Left ventricle myocardium superior (tissue), 1 donor: Measurements from ENCODE around the gene TBC1D3B. TPM values are rescaled to one million over a fixed set of nuclear protein-coding genes. Genes with fewer than 3 reads are reported as not detected.
A peak's percentile ranks its signal among the peaks of the same experiment; 100 is the strongest.
"Not testable (repeated sequence)": the region's sequence is repeated elsewhere in the genome, so short reads cannot be mapped to it uniquely, and the experiment has no call there.

Experiments used
- ATAC-seq: fragments of 200-7000 bp; cut with Tn5 transposase; one replicate; pipeline ENCODE4 v1.9.1; 2020; ENCODE audit warnings: mild to moderate bottlenecking, moderate library complexity
- DNase-seq: peaks from one replicate; pipeline ENCODE4 v3.0.0-alpha.2; 2020
- intact Hi-C: fragments of 100-400 bp; cut with micrococcal nuclease; formaldehyde crosslinking; loops from one replicate; pipeline ENCODE4 v1.11.0; 2022
- total RNA-seq: library from RNA; stranded (reverse); fragmentation: NEBNext Ultra II Directional; extraction: Animal tissue kit (Norgen Biotek cat#: 25700); gene quantifications from one replicate; pipeline ENCODE4 v1.2.1, GENCODE V29; 2021
- donor health status: DM: no; HTN: yes; CAD: no; lungs with severe emphysema.

TBC1D3B gene
- total RNA-seq, 1 donor from 2014 or later, result 2.8 TPM

DNA sequence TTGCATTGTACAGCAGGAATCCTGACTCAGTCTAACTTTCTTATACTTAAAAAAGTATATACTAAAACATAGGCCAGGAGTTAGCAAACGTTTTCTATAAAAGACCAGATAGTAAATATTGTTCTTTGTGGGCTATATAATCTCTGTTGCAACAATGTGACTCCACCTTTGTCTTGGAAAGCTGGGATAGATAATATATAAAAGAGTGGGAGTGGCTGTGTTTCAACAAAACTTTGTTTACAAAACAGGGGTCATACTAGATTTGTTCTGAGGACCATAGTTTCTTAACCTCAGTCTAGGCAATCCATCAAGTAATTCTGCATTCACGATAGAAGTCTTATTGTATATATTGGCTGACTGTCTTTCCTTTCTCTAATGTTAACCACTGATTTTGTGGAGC, 9.0 kb upstream of the TBC1D3B start:
- DNase-seq (no peak), ATAC-seq (no peak)
- intact Hi-C loops, result no loop called here

DNA sequence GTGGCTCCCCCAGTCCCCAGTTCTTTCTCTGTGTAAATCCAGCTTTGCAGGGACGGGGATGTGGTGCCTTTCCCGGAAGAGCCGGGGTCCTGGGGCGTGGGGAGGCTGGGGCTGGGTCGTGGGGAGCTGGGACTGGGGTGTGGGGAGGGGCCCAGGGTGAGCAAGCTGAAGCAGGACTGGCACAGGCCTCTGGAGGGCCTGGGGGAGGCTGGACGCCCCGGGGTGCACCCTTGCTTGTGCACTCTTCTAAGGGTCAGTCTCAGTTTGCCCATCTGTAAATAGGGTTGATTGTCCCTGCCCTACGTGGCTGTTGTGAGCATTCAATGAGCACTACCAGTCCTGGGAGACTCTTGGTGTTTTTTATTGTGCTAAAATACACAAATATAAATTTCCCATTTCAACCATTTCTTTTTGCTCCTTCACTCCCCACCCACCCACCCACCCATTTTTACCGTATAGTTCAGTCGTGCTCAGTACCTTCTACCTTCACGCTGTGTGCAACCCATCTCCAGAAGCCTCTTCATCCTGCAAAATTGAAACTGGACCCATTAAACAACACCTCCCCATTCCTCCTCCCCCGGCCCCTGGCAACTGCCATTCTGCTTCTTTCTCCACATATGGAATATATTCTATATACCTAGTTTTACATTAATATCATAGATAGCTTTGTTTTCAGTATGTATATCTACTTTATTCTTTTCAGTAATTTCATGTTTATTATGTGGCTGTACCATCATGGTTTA, 7.8 kb upstream of the TBC1D3B start:
- ATAC-seq (no peak), DNase-seq (no peak)

DNA sequence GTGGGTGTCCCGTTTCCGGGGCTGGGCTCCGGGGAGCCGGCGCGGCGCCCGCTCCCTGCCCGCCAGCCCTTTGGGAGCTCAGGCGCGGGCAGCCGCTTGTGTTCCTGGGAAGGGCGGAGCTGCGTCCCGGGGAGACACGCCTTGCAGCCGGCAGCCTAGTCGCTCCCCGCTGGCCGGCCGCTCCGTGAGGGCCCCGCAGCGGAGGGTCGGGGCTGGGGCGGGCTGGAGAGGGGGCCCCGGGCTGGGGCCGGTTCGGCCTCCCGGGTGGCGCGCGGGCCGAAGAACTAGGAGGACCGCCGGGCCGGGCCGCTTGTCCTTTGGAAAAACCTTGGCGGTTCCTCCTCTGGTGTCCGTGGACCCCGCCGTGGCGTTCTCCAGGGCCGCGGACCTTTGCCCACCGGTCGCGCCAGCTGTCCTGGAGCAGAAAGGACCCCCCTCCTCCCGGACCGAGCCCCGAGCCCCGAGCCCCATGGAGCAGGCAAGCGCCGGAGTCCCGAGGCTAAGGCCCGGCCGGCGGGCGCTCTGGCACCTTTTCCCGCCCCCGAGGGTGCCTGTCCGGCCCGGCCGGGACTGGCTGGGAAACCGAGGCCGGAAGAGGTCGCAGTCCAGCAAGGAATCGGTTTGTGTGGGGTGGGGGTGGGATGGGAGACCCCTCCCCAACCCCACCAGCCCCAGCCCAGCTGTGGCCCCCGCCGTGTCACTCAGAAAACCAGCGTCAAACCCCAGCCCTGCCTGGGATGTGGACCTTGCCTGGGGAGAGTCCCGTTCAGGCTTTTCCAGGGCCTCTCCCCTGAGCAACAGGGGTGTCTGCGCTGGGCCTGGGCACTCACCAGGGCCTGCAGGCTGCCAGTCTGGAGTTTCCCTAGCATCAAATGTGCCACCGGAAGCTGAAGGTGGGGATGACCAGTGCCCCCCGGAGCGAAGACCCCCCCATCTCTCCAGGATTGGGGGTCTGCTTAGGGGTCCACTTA, 6.8 kb upstream of the TBC1D3B start:
- intact Hi-C loops, result no loop called here
- ATAC-seq, result peak; percentile 97
- DNase-seq, result peak; percentile 83

More for the DNA sequence above, 7.8 kb upstream of the TBC1D3B start:
- intact Hi-C loops, result no loop called here

DNA sequence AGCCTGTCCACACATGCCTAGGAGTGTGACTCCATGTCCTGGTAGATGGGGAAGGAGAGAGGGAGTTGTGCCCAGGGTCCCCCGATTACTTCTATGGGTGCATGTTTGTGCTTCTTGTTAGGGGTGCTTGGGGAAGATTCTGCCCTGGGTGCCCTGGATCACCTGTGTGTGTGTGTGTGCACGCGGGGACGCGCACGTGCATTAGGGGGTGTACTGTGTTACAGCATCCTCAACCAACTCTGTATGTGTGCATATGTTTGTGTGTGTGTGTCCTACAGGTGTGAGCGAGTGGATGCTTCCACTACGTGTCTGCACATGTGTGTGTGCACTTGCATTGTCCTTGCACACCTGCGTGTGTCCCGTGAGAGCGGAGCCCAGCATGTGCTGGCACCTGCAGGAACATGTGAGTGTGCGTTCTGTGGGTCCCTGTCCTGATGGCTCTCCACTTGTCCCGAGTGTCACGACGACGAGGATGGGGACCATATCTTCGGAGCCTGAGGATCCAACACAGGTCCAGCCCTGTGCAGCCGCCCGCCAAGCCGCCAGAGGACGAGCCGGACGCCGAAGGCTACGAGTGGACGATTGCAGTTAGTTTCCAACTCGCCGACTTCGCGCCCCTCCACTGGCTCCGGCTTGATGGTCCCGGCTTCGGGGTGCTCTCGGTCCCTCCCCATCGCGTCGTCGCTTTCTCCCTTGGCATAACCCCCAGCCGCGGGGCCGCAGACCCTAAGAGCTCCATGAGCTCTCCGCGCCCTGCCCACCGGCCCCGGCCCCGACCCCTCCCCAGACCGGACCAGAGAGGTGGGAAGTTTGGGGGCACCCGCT, 6.0 kb upstream of the TBC1D3B start:
- DNase-seq (peak; percentile 51), ATAC-seq (peak; percentile 62)
- intact Hi-C loops, result no loop called here

DNA sequence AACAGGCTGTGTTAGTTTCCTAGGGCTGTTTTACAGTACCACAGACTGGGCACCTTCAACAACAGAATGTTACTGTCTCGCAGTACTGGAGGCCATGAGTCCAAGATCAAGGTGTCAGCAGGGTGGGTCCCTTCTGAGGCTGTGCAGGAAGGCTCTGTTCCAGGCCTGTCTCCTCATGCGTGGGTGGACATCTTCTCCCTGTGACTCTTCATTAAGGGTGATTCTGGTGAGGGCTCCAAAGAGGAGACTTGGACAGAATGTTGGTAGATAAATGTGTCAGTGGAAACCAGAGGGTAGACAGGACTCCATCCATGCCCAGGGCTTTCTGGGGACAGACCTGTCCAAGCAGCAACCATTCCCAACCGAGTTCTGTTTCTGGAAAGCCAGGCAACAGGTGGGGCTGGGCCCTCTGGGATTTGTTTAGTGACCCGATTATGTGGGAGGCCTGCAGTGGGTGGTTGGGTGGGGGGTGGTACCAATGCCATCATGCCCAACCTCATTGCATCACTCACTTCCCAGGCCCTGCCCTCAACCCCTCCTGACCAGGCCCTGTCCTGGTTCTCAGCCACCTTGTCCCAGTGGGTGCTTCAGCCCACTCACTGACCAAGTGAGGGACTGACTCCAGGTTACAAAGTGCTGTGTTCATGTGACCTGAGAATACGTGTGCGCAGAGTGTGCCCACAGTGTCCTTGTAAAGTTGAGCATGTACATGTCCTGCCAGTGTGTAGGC, 5.2 kb upstream of the TBC1D3B start:
- intact Hi-C loops, DNase-seq, ATAC-seq: not testable (repeated sequence)

DNA sequence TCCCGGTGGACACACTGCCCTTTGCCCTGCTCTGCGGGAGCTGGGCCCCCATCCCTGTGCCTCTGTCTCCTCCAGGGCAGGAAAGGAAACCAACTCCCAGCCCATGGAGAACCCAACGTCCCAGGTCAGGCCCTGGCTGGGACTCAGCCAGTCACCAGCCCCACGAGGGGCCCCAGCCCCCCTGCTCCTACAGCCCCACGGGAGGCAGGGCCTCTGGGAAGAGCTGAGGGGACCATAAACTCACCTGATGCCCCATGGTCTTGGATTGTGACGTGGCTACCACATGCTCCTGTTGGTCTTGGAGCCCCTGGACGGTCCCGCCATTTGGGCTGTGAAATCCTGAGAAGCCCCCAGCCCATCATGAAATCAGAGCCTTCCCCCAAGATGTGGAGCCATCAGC, 7.6 kb downstream of the TBC1D3B start:
- ATAC-seq, intact Hi-C loops, DNase-seq: not testable (repeated sequence)

DNA sequence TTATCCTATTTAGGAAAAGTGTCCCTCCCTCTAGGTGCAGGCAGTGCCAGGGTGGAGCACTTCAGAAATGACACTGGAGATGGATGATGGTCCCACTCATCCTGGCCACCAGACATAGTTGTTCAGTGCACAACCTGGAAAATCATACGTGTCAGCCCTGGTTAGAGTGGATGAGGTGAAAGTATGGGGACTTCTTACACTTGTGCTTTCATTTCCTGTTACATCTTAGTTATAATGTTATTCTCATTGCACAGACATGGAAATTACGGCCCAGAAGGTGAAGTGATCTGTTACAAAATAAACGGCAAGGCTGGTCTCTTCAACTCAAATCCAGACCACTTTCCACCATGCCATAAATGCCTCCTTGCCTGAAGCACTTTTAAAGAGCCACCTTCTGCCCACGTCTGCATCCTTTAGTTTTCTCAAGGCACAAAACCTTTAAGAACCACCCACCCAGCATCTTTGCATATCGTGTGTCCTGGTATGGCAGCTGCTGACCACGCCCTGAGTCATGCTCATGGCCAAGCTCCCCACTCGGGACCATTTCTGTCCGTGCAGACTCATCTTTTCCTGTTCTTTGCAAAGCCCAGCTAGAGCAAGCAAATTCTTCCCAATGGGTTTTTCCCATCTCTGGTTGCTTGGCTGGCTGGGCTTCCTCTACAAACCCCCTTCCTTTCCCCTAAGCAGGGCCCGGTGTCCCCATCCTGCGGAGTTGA, 22.4 kb downstream of the TBC1D3B start:
- intact Hi-C loops, result no loop called here
- no peak for ATAC-seq
- DNase-seq, result no peak

DNA sequence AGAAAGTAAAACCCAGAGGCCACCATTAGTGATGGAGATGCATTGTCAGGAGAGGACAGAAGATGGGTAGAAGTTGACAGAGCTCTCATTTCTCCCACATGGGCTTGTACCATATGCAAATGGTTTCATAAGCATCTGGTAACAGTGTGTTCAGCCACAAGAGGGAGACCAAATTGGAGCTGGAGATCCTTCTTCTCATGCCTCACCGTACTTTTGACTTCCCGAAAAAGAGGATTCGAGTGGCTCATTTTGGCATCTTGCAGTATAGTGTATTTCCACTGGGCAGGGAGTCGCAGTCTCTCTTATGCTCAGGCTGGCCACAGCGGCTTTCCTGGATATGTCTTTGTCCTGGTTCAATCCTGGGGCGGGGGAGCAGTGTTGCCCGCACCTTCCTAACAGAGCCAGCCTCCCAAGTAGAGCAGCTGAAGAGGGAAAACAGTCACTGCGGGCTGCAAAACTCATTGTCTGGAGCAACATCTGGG, 23.8 kb downstream of the TBC1D3B start:
- intact Hi-C loops, result no loop called here
- no peak for ATAC-seq
- no peak for DNase-seq

DNA sequence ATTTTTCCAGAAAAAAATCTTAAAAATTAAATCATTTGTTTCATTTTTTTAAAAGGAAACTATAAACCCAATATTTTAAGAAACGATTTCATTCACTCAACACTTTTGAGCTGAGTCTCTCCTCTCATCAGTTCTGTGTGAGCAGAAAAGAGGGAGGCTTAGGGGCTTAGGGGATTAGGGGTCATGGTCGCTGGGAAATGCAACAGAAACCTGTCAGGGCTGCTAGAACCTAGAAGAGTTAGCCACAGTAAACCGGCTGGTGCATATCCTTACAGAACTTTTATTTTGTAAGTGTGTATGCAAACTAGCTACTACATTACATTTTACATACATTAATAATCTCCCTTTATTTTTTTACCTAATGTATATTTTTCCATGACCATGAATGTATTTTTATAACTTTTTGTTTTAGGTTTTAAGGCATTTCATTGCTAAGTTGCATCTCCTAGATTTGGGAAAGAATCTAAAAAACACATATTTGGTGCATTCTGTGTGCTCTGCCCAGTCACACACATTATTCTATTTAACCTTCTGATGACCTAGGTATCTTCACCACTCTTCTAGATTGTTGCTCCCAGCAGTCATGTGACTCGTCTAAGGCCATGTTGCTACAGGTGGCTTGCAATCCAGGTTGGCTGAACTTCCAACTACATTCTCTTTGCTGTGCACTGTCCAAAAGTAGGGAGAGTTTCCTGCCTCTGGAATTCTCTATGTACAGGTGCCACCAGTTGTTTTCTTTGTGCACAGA, 24.4 kb downstream of the TBC1D3B start:
- no peak for ATAC-seq
- no peak for DNase-seq
- intact Hi-C loops, result no loop called here

DNA sequence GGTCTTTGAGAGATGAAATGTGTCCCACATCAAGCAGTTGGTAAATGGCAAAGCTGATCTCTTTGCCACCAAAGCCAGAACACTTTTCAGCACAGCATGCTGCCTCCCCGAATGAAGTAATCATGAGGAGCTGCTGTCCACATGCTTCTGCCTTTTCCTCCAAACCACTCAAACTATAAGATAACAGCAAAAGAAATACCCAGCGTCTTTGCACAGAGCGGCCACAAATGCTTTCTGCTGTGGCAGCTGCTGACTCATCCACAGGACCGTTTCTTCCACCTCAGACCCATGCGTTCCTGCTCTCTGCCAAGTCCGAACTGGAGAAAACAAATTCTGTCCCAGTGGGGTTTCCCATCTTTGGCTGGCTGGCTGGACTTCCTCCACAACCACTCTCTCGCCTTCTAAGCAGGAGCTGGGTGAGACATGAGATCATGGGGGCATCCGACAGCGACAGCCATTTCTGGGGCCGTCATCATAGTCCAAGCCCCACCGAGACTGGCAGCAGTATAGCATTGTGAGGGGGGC, 27.1 kb downstream of the TBC1D3B start:
- ATAC-seq (peak; percentile 87), DNase-seq (peak; percentile 32)
- intact Hi-C loops, result loop anchor here (10.0 kb wide), 1 partner anchor 185 kb away; no protein-coding TSS in a partner anchor

DNA sequence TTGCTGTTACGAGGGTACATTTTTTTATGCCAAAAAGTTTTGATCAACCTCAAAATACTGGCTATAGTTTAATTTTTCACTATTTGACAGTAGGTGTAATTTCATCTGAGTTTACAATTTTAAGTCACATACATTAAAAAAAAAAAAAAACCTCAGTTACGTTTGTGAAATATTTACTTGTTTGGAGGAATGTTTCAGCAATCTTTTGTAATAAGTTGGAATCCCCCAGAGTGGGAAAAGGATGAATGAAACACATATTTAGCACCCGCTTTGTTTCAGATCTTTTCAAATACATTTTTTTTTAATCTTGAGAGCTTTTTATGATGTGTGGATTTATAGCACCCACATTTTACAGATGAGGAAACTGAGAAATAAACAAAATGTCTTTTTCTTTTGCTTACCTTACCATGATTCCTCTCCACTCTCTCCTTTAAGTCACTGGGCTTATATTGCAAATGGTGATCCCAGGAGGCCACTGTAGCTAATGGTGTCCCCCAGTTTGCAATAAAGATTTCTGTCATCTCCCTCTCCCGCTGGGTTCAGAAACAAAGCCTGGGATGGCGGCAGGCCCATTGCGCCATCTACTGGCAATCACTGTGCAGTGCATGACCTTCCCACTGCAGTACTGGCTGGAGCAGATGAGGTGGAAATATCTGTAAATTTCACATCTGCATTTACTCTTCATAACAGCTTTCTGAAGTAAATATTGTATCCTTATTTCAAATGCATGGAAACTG, 27.7 kb downstream of the TBC1D3B start:
- intact Hi-C loops, result loop anchor here (10.0 kb wide), 1 partner anchor 184 kb away; no protein-coding TSS in a partner anchor
- peak; percentile 74 for DNase-seq
- ATAC-seq, result peak; percentile 94

DNA sequence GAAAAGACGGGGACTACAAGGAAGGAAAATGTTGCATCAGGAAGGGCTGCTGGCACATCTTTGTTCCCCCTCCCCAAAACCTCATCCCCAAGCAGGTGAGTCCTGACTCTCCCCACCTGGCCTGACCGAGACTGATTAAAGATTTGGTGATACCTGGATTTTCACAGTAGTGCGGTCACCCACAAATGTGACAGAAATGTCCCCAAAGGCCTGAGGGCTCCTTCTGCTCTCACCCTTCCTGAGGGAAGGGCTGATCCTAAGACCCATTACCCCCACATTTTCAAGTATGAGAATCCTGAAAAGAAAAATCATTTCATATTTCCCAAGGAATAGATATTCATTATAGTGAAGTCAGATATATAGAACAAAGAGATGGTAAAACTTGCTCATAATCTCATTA, 28.8 kb downstream of the TBC1D3B start:
- ATAC-seq (no peak), DNase-seq (no peak)
- intact Hi-C loops, result loop anchor here (10.0 kb wide), 1 partner anchor 183 kb away; no protein-coding TSS in a partner anchor

DNA sequence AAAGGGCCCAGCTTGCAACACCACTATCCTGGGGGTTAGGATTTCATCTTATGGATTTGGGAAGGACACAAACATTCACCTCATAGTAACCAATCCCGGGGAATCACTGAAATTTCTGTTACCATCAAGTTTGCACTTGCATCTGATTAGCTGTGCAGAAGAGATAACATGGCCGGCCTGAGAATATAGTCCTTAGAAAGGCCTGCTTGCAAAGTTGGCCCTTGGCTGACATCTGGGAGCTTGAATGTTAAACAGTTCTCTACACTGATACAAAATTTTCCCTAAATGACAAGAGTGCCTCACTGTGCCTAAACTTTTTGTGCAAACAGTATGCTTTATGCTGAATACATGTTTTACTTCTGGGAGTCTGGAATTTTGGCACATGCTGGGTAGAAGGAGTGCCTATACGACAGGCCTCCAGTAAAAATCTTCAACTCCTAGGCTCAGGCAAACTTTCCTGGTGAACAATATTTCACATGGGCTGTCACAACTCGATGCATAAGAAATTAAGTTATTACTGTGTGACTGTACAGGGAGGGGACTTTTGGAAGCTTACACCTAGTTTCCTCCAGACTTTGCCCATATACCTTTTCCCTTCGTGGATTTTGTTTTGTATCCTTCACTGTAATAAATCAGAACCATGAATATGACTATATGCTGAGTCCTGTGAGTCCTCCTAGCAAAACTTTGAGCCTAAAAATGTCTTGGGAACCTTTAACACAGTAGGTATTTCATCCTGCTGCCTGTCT, 31.3 kb downstream of the TBC1D3B start:
- intact Hi-C loops, result loop anchor here (10.0 kb wide), 1 partner anchor 180 kb away; no protein-coding TSS in a partner anchor
- no peak for ATAC-seq

DNA sequence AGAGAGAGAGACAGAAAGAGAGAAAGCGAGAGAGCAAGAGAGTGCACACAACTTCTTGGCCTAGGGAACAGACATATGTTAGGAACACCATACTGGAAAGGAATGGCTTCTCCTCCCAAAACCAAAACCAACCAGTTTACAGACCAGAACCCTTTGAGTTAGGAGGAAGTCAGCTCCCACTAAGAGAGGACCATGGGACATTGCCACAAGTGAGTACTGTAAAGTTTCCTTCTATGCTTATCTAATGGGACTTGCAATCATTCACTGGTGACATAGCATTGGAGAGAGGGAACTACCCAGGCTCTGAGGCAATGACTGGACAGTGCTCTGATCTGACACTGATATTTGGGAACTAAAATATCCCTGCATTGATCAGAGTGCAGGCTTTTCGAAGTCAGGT, 32.4 kb downstream of the TBC1D3B start:
- intact Hi-C loops, result loop anchor here (10.0 kb wide), 1 partner anchor 179 kb away; no protein-coding TSS in a partner anchor
- ATAC-seq (no peak), DNase-seq (no peak)

More for the DNA sequence above, 31.3 kb downstream of the TBC1D3B start:
- no peak for DNase-seq

DNA sequence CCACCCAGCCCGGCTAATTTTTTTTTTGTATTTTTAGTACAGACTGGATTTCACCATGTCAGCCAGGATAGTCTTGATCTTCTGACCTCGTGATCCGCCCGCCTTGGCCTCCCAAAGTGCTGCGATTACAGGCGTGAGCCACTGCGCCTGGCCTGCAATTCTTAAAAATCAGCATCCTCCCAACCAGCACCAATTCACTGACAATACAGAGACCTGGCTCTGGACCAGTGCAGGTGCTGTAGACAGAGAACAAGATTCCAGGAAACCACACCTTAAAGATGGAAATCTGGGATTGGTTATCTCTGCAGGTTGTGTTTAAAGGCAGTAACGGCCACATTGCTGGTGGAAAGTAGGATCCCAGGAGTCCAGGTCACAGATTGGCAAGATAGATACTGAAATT, 33.6 kb downstream of the TBC1D3B start:
- ATAC-seq (no peak), DNase-seq (no peak)
- intact Hi-C loops, result loop anchor here (10.0 kb wide), 1 partner anchor 178 kb away; no protein-coding TSS in a partner anchor
